HepG2 (cell line): ENCODE data around the gene PIBF1. TPM values are rescaled to one million over a fixed set of nuclear protein-coding genes. Genes with fewer than 3 reads are reported as not detected.

Experiments used
- E2F1 ChIP-seq: sonication (generic); formaldehyde crosslinking; IDR thresholded peaks from 2 replicates; pipeline ENCODE4 v1.5.0; 2020; ENCODE audit warnings: missing genetic modification reagents
- ETV5 ChIP-seq: IDR thresholded peaks from 2 replicates; pipeline ENCODE4 v1.6.1; 2018; ENCODE audit warnings: missing biosample characterization, missing genetic modification reagents, inconsistent platforms, borderline replicate concordance
- KLF16 ChIP-seq, 2 experiments: sonication (generic) in 1 of 2; formaldehyde crosslinking in 1 of 2; IDR thresholded peaks; 2 replicates each; pipeline versions ENCODE4 v1.6.1 to v1.8.0; 2016 to 2023; ENCODE audit warnings: missing genetic modification reagents in 2 of 2, missing compliant biosample characterization in 1 of 2
- KLF6 ChIP-seq: IDR thresholded peaks from 2 replicates; pipeline ENCODE4 v1.8.0; 2016; ENCODE audit warnings: missing biosample characterization, missing genetic modification reagents
- MAFG ChIP-seq: sonication (generic); formaldehyde crosslinking; IDR thresholded peaks from 2 replicates; pipeline ENCODE4 v1.5.1; 2020; ENCODE audit warnings: mild to moderate bottlenecking, missing genetic modification reagents
- MZF1 ChIP-seq: sonication (generic); formaldehyde crosslinking; IDR thresholded peaks from 2 replicates; pipeline ENCODE4 v1.8.1; 2023; ENCODE audit warnings: mild to moderate bottlenecking, missing genetic modification reagents, borderline replicate concordance
- NFIC ChIP-seq: IDR thresholded peaks from 2 replicates; pipeline ENCODE4 v1.6.1; 2012; ENCODE audit warnings: mild to moderate bottlenecking, low read length, inconsistent platforms
- NR0B2 ChIP-seq: sonication (generic); formaldehyde crosslinking; IDR thresholded peaks from 2 replicates; pipeline ENCODE4 v1.4.0; 2020; ENCODE audit warnings: mild to moderate bottlenecking, missing genetic modification reagents
- NR1H2 ChIP-seq: sonication (generic); formaldehyde crosslinking; IDR thresholded peaks from 2 replicates; pipeline ENCODE4 v1.8.1; 2022; ENCODE audit warnings: low read depth, missing genetic modification reagents, borderline replicate concordance
- PBX2 ChIP-seq: IDR thresholded peaks from 2 replicates; pipeline ENCODE4 v1.6.1; 2016; ENCODE audit warnings: control low read depth
- POGK ChIP-seq: sonication (generic); formaldehyde crosslinking; conservative IDR thresholded peaks from 2 replicates; pipeline ENCODE4 v1.8.0; 2022; ENCODE audit warnings: mild to moderate bottlenecking, moderate library complexity, missing genetic modification reagents
- POLR2G ChIP-seq: fragments of 200-400 bp; formaldehyde crosslinking; IDR thresholded peaks from 2 replicates; pipeline ENCODE4 v1.6.1; 2018; ENCODE audit warnings: mild to moderate bottlenecking, low read depth, low read length, moderate library complexity
- SNAPC2 ChIP-seq: sonication (generic); formaldehyde crosslinking; IDR thresholded peaks from 2 replicates; pipeline ENCODE4 v1.8.1; 2022; ENCODE audit warnings: mild to moderate bottlenecking, missing genetic modification reagents
- SP1 ChIP-seq, 2 experiments: fragments of 450-650 bp in 1 of 2; sonication (generic) in 1 of 2; formaldehyde crosslinking in 1 of 2; IDR thresholded peaks; 2 replicates each; pipeline versions ENCODE4 v1.4.0 to v1.6.1; 2016 to 2020; ENCODE audit warnings: missing genetic modification reagents in 1 of 2
- TBP ChIP-seq: sonication (generic); formaldehyde crosslinking; IDR thresholded peaks from 2 replicates; pipeline ENCODE4 v1.5.0; 2020; ENCODE audit warnings: missing genetic modification reagents
- TRIM24 ChIP-seq: sonication (generic); formaldehyde crosslinking; IDR thresholded peaks from 2 replicates; pipeline ENCODE4 v1.8.0; 2022; ENCODE audit warnings: mild to moderate bottlenecking, missing genetic modification reagents
- ZNF33B ChIP-seq: sonication (generic); formaldehyde crosslinking; IDR thresholded peaks from 2 replicates; pipeline ENCODE4 v1.5.1; 2020; ENCODE audit warnings: mild to moderate bottlenecking, missing genetic modification reagents
- ZNF512B ChIP-seq: sonication (generic); formaldehyde crosslinking; IDR thresholded peaks from 2 replicates; pipeline ENCODE4 v1.5.1; 2020; ENCODE audit warnings: missing genetic modification reagents, mild to moderate bottlenecking, borderline replicate concordance
- ZNF7 ChIP-seq: IDR thresholded peaks from 2 replicates; pipeline ENCODE4 v1.6.1; 2016; ENCODE audit warnings: missing biosample characterization, missing genetic modification reagents
- ZNF773 ChIP-seq: sonication (generic); formaldehyde crosslinking; IDR thresholded peaks from 2 replicates; pipeline ENCODE4 v1.4.0; 2020; ENCODE audit warnings: missing genetic modification reagents, borderline replicate concordance
- ZSCAN20 ChIP-seq: sonication (generic); formaldehyde crosslinking; IDR thresholded peaks from 2 replicates; pipeline ENCODE4 v1.4.0; 2020; ENCODE audit warnings: missing genetic modification reagents, mild to moderate bottlenecking, borderline replicate concordance
- polyA plus RNA-seq, 8 experiments: library from polyadenylated mRNA; depleted of rRNA in 3 of 8; stranded (reverse) in 7 of 8; unstranded in 1 of 8; fragments of >200 nt; fragmentation: Illumina TruSeq in 4 of 8; extraction: Trizol in 4 of 8; gene quantifications; 2 replicates each; pipeline versions ENCODE4 v1.2.1 to v1.2.3, GENCODE V29; 2011 to 2016; ENCODE audit warnings: low read depth in 4 of 8, missing spikeins in 1 of 8, mixed read lengths in 1 of 8; ENCODE audit not compliant: insufficient read depth in 1 of 8
- total RNA-seq, 5 experiments: library from RNA; depleted of rRNA; stranded (reverse); fragments of >200 nt; fragmentation: Illumina TruSeq; extraction: Trizol; gene quantifications; 2 replicates each; pipeline ENCODE4 v1.2.3, GENCODE V29; 2016; ENCODE audit warnings: low read depth in 1 of 5

Gene PIBF1
- total and polyA plus RNA-seq, 2 of the 13 experiments (the other 11 are each of a cell fraction or from before 2014, with no cell fraction given) = 4.2 to 15.8 TPM

GRCh38 chr13:72781451-72782439 lies at the start of gene PIBF1, which contains the start of gene DIS3 (continued):
- TF ChIP-seq ZNF512B (CRISPR knock-in tag) (no peak), E2F1 (CRISPR knock-in tag) (no peak; the same call in 1 of the 2 replicates), POLR2G (peak; percentile 89), NFIC (no peak), TRIM24 (CRISPR knock-in tag) (no peak), ETV5 (CRISPR knock-in tag) (peak; percentile 84), NR0B2 (peak; percentile 70), ZNF773 (CRISPR knock-in tag) (no peak), SNAPC2 (CRISPR knock-in tag) (peak; percentile 48; the same call in 1 of the 2 replicates), ZNF33B (CRISPR knock-in tag) (no peak), ZSCAN20 (no peak), ZNF7 (CRISPR knock-in tag) (no peak), TBP (CRISPR knock-in tag) (no peak; the same call in 1 of the 2 replicates), MZF1 (CRISPR knock-in tag) (no peak), NR1H2 (CRISPR knock-in tag) (no peak), PBX2 (CRISPR knock-in tag) (no peak), POGK (CRISPR knock-in tag) (0 out of 2 replicates have a peak, but pooled peaks have one; percentile 19), MAFG (CRISPR knock-in tag) (no peak), SP1 (IDR thresholded peaks at IDR 0.05) (no peak), SP1 (CRISPR knock-in tag; IDR thresholded peaks at IDR 0.05) (0 out of 2 replicates have a peak, but pooled peaks have one; percentile 5), KLF16 (CRISPR knock-in tag; IDR thresholded peaks at IDR 0.05) (peak in 1 of 2 experiments; percentile 69; a peak in 1 of 4 replicates), KLF6 (CRISPR knock-in tag) (no peak; the same call in 1 of the 2 replicates)
